Adrenal gland (tissue), 12 donors: Measurements from ENCODE around the gene SLC7A10. TPM values are rescaled to one million over a fixed set of nuclear protein-coding genes. Genes with fewer than 3 reads are reported as not detected.

Source experiments
- DNase-seq, 7 donors: peaks; one replicate each; pipeline ENCODE4 v3.0.0-alpha.2; 2019 to 2020
- H3K27ac ChIP-seq, 5 donors: fragments of 200-600 bp; sonication (generic) in 4 of 5; 1 replicate in 3 of 5; 2 replicates in 2 of 5; pipeline versions ENCODE4 v1.5.1 to v1.8.0; 2016 to 2020; ENCODE audit warnings: mild to moderate bottlenecking in 1 of 5
- H3K27me3 ChIP-seq: fragments of 200-600 bp; 2 replicates; pipeline ENCODE4 v1.8.0; 2021
- H3K36me3 ChIP-seq, 2 donors: fragments of 200-600 bp; replicated peaks in 1 of 2; 1 replicate in 1 of 2; 2 replicates in 1 of 2; pipeline versions ENCODE4 v1.5.1 to v1.8.0; 2018 to 2022
- H3K4me1 ChIP-seq, 2 donors: fragments of 200-600 bp; replicated peaks in 1 of 2; 1 replicate in 1 of 2; 2 replicates in 1 of 2; pipeline versions ENCODE4 v1.5.1 to v1.8.0; 2018 to 2021
- H3K4me3 ChIP-seq, 4 donors: fragments of 200-600 bp; sonication (generic) in 3 of 4; one replicate each; pipeline ENCODE4 v1.5.1; 2016 to 2018
- H3K9me3 ChIP-seq, 3 donors: fragments of 200-600 bp; sonication (generic) in 1 of 3; replicated peaks in 1 of 3; 1 replicate in 2 of 3; 2 replicates in 1 of 3; pipeline versions ENCODE4 v1.5.1 to v1.8.0; 2016 to 2021
- CTCF ChIP-seq, 6 experiments: fragments of 450-650 bp in 4 of 6; fragments of 200-600 bp in 2 of 6; sonication (generic) in 1 of 6; IDR thresholded peaks; 1 replicate in 5 of 6; 2 replicates in 1 of 6; pipeline versions ENCODE4 v1.5.1 to v1.8.0; 2016 to 2021; ENCODE audit warnings: antibody characterized with exemption in 6 of 6, mild to moderate bottlenecking in 2 of 6, moderate library complexity in 1 of 6
- POLR2A ChIP-seq, 2 donors: fragments of 450-650 bp; IDR thresholded peaks; one replicate each; pipeline ENCODE4 v1.6.1; 2017; ENCODE audit warnings: antibody characterized with exemption in 2 of 2, mild to moderate bottlenecking in 2 of 2, moderate library complexity in 1 of 2
- WGBS, 4 donors: extraction: QIAGEN DNeasy Blood & Tissue Kit in 2 of 4; methylation state at CpG; one replicate each; pipeline versions ENCODE4 v1.1.5 to v1.1.7; 2013 to 2017; 5-methylcytosine and 5-hydroxymethylcytosine counted together
- intact Hi-C, 2 donors: fragments of 100-400 bp; cut with DNase I; formaldehyde crosslinking; loops; one replicate each; pipeline versions ENCODE4 v1.14.1 to v1.15.0; 2022 to 2023
- polyA plus RNA-seq, 3 donors: library from polyadenylated mRNA; stranded (reverse); fragments of 200-250 nt in 2 of 3; fragments of 350-450 nt in 1 of 3; fragmentation: Illumina TruSeq in 1 of 3; extraction: RNeasy Lipid Tissue Mini Kit (QIAGEN cat#74804) in 1 of 3; gene quantifications; one replicate each; pipeline ENCODE4 v1.2.3, GENCODE V29; 2013 to 2014
- total RNA-seq, 9 donors: library from RNA; depleted of rRNA in 4 of 9; stranded (reverse); fragments of >200 nt in 4 of 9; fragments of 120-200 nt in 1 of 9; fragmentation: NEBNext Ultra II Directional in 1 of 9; extraction: Animal tissue kit (Norgen Biotek cat#: 25700) in 1 of 9; gene quantifications; one replicate each; pipeline versions ENCODE4 v1.1.0 to v1.2.4, GENCODE V29; 2013 to 2023
- donor health status: healthy with polysubstance abuse.
- donor health status: Bipolar disorder and iron deficiency.
- donor health status: DM: yes; HTN: yes; CAD: no.
- donor health status: DM: no; HTN: no; CAD: no.
- donor health status: DM: no; HTN: no; CAD: no.
- donor health status: DM: yes; HTN: yes; CAD: no.

SLC7A10 gene
- total and polyA plus RNA-seq, 12 donors: 0.14 to 9.3 (median 0.45) TPM; not detected in 4

GRCh38 chr19:33189453-33189852, 36.2 kb downstream of the SLC7A10 start:
- no peaks in the 10 kb centered on the region for H3K36me3 ChIP-seq
- 0 to 33% (median 0%) methylated on average over 1 of the region's 1 CpG; no CpG with 5 or more reads in 1 of the 4 donors for WGBS, 4 donors
- no peak overlapping the region for H3K27ac ChIP-seq
- H3K4me1 ChIP-seq: no peaks in the 10 kb centered on the region
- H3K4me3 ChIP-seq: no peak overlapping the region
- intact Hi-C loops: loop anchor here in 1 of 2 donors (5.0 kb wide), 1 partner anchor 47 kb away; no protein-coding TSS in a partner anchor
- no peak for TF ChIP-seq CTCF (IDR thresholded peaks at IDR 0.05)
- no peaks in the 10 kb centered on the region for H3K9me3 ChIP-seq
- no peak for DNase-seq
- H3K27me3 ChIP-seq: no peaks in the 10 kb centered on the region

- peak in 2 of 7 donors; percentile 7 to 11 for DNase-seq
- no peak for TF ChIP-seq CTCF (IDR thresholded peaks at IDR 0.05)
- no peak for TF ChIP-seq POLR2A (IDR thresholded peaks at IDR 0.05)
- Histone ChIP-seq H3K9me3 (no peaks in the 10 kb centered on the region), H3K4me3 (no peak overlapping the region), H3K36me3 (no peaks in the 10 kb centered on the region), H3K4me1 (peaks cover 0 to 2% of the 10 kb centered on the region in 2 donors), H3K27ac (no peak overlapping the region), H3K27me3 (no peaks in the 10 kb centered on the region)
- intact Hi-C loops: loop anchor here in 1 of 2 donors (5.0 kb wide), 1 partner anchor 45 kb away; no protein-coding TSS in a partner anchor
- 54 to 75% (median 64%) methylated on average over 7 to 8 of the region's 8 CpGs for WGBS, 4 donors
Observed at GRCh38 chr19:33187183-33187540, 38.5 kb downstream of the SLC7A10 start.

- H3K4me1 ChIP-seq: peaks cover 0 to 2% of the 10 kb centered on the region in 2 donors
- no peak overlapping the region for H3K27ac ChIP-seq
- TF ChIP-seq CTCF (IDR thresholded peaks at IDR 0.05) (no peak), POLR2A (IDR thresholded peaks at IDR 0.05) (no peak)
- no peaks in the 10 kb centered on the region for H3K9me3 ChIP-seq
- DNase-seq: peak in 2 of 7 donors; percentile 6 to 7
- H3K4me3 ChIP-seq: no peak overlapping the region
- 56 to 61% (median 60%) methylated on average over 11 of the region's 11 CpGs for WGBS, 4 donors
- no peaks in the 10 kb centered on the region for H3K36me3 ChIP-seq
- no peaks in the 10 kb centered on the region for H3K27me3 ChIP-seq
- intact Hi-C loops: loop anchor here in 1 of 2 donors (5.0 kb wide), 1 partner anchor 44 kb away; no protein-coding TSS in a partner anchor
Observed at GRCh38 chr19:33186431-33187182, 39.0 kb downstream of the SLC7A10 start.

- WGBS, 4 donors: 0% methylated on average over 1 to 38 of the region's 38 CpGs; no CpG with 5 or more reads in 1 of the 4 donors
- H3K27ac ChIP-seq: peak overlapping the region; percentile 30 to 95 (median 70)
- H3K9me3 ChIP-seq: no peaks in the 10 kb centered on the region
- H3K4me3 ChIP-seq: peak overlapping the region in 2 of 4 donors; percentile 21 to 88
- H3K36me3 ChIP-seq: no peaks in the 10 kb centered on the region
- intact Hi-C loops: no loop called here
- H3K27me3 ChIP-seq: no peaks in the 10 kb centered on the region
- DNase-seq: peak in 3 of 7 donors; percentile 72 to 77 (median 73)
- peak; percentile 16 to 54 (median 38) for TF ChIP-seq CTCF (IDR thresholded peaks at IDR 0.05)
- no peak for TF ChIP-seq POLR2A (IDR thresholded peaks at IDR 0.05)
- peaks cover 10 to 20% of the 10 kb centered on the region in 2 donors for H3K4me1 ChIP-seq
Observed at GRCh38 chr19:33177417-33177979, 48.2 kb downstream of the SLC7A10 start.
